Neural cell (in vitro differentiated cells): ENCODE measurements around the gene PODN. TPM values are rescaled to one million over a fixed set of nuclear protein-coding genes. Genes with fewer than 3 reads are reported as not detected.

Experiments used
- H2AFZ ChIP-seq: fragments of 200-600, 300-800 bp; sonication (generic), shearing (Covaris generic); 2 replicates; pipeline ENCODE4 v1.6.0; 2014; ENCODE audit warnings: low read depth, mild to moderate bottlenecking, antibody characterized with exemption, low read length, moderate library complexity
- H3F3A ChIP-seq: fragments of 200-600 bp; shearing (Covaris generic); 2 replicates; pipeline ENCODE4 v1.6.1; 2016; ENCODE audit warnings: mild to moderate bottlenecking, moderate library complexity, mixed read lengths, antibody characterized with exemption, low read length; ENCODE audit not compliant: insufficient read depth, poor library complexity, severe bottlenecking
- H3K27ac ChIP-seq: fragments of 200-600, 300-800 bp; sonication (generic), shearing (Covaris generic); 2 replicates; pipeline ENCODE4 v1.5.1; 2014; ENCODE audit warnings: mild to moderate bottlenecking, low read length, moderate library complexity
- H3K27me3 ChIP-seq: fragments of 300-800, 200-600 bp; sonication (generic), shearing (Covaris generic); 2 replicates; pipeline ENCODE4 v1.6.0; 2014; ENCODE audit warnings: mild to moderate bottlenecking, low read depth, low read length, moderate library complexity; ENCODE audit not compliant: insufficient read depth
- H3K36me3 ChIP-seq: fragments of 300-800, 200-600 bp; sonication (generic), shearing (Covaris generic); 2 replicates; pipeline ENCODE4 v1.5.1; 2014; ENCODE audit warnings: mild to moderate bottlenecking, antibody characterized with exemption, low read length, moderate library complexity; ENCODE audit not compliant: insufficient read depth
- H3K4me2 ChIP-seq: fragments of 300-800, 200-600 bp; sonication (generic), shearing (Covaris generic); 2 replicates; pipeline ENCODE4 v1.6.0; 2014; ENCODE audit warnings: mild to moderate bottlenecking, low read length
- H3K4me3 ChIP-seq: fragments of 300-800, 200-600 bp; sonication (generic), shearing (Covaris generic); 2 replicates; pipeline ENCODE4 v1.5.1; 2014; ENCODE audit warnings: mild to moderate bottlenecking, low read length, moderate library complexity
- H3K79me2 ChIP-seq: fragments of 200-600 bp; shearing (Covaris generic); replicated peaks from 2 replicates; pipeline ENCODE4 v1.6.0; 2014; ENCODE audit warnings: mild to moderate bottlenecking, low read length, moderate library complexity; ENCODE audit not compliant: insufficient read depth
- H3K9ac ChIP-seq: fragments of 300-800, 200-600 bp; sonication (generic), shearing (Covaris generic); 2 replicates; pipeline ENCODE4 v1.6.1; 2016; ENCODE audit warnings: mild to moderate bottlenecking, low read length, mixed read lengths
- H3K9me2 ChIP-seq: fragments of 200-600 bp; shearing (Covaris generic); 2 replicates; pipeline ENCODE4 v1.6.1; 2016; ENCODE audit warnings: mild to moderate bottlenecking, low read length, mixed read lengths; ENCODE audit not compliant: insufficient read depth
- H3K9me3 ChIP-seq: fragments of 200-600, 300-800 bp; sonication (generic), shearing (Covaris generic); 2 replicates; pipeline ENCODE4 v1.6.1; 2016; ENCODE audit warnings: mild to moderate bottlenecking, mixed run types, low read length, moderate library complexity, mixed read lengths
- H4K20me1 ChIP-seq: fragments of 200-600 bp; shearing (Covaris generic); 2 replicates; pipeline ENCODE4 v1.6.1; 2016; ENCODE audit warnings: mild to moderate bottlenecking, mixed run types; ENCODE audit not compliant: insufficient read depth
- EP300 ChIP-seq: fragments of 450-650 bp; conservative IDR thresholded peaks from 2 replicates; pipeline ENCODE4 v1.6.1; 2014; ENCODE audit warnings: antibody characterized with exemption, mild to moderate bottlenecking, moderate library complexity; ENCODE audit not compliant: poor library complexity, severe bottlenecking
- EZH2 ChIP-seq: fragments of 200-600, 300-800 bp; shearing (Covaris generic), sonication (generic); IDR thresholded peaks from 2 replicates; pipeline ENCODE4 v1.6.1; 2014; ENCODE audit warnings: antibody characterized with exemption, low read length, borderline replicate concordance, mild to moderate bottlenecking; ENCODE audit not compliant: insufficient read depth, poor library complexity, severe bottlenecking
- MXI1 ChIP-seq: fragments of 450-650 bp; conservative IDR thresholded peaks from 2 replicates; pipeline ENCODE4 v1.6.1; 2014; ENCODE audit warnings: antibody characterized with exemption, mild to moderate bottlenecking; ENCODE audit not compliant: poor library complexity, severe bottlenecking
- POLR2AphosphoS5 ChIP-seq: IDR thresholded peaks from 2 replicates; pipeline ENCODE4 v1.6.1; 2012
- RAD21 ChIP-seq: fragments of 450-650 bp; conservative IDR thresholded peaks from 2 replicates; pipeline ENCODE4 v1.6.1; 2014; ENCODE audit warnings: antibody characterized with exemption, mild to moderate bottlenecking, moderate library complexity
- SMC3 ChIP-seq: fragments of 450-650 bp; conservative IDR thresholded peaks from 2 replicates; pipeline ENCODE4 v1.6.1; 2014; ENCODE audit warnings: antibody characterized with exemption, mild to moderate bottlenecking, moderate library complexity; ENCODE audit not compliant: poor library complexity
- TAF1 ChIP-seq: IDR thresholded peaks from 2 replicates; pipeline ENCODE4 v1.6.1; 2012; ENCODE audit warnings: low read depth
- polyA plus RNA-seq: library from polyadenylated mRNA; depleted of rRNA; stranded (reverse); fragments of >200 nt; gene quantifications from 2 replicates; pipeline ENCODE4 v1.2.3, GENCODE V29; 2014
- TF ChIP-seq, protein P1 (sequence below): IDR thresholded peaks from 2 replicates; pipeline ENCODE4 v1.6.1; 2012; ENCODE audit warnings: borderline replicate concordance
- TF ChIP-seq, protein P2 (sequence below): fragments of 450-650 bp; IDR thresholded peaks from 2 replicates; pipeline ENCODE4 v1.5.1; 2014; ENCODE audit warnings: antibody characterized with exemption, mild to moderate bottlenecking, moderate library complexity; ENCODE audit not compliant: poor library complexity, severe bottlenecking

PODN gene
- polyA plus RNA-seq, 1 donor from 2014 or later: 0.07 TPM

GRCh38 chr1:53104289-53104913 lies 42.4 kb downstream of the PODN start:
- Histone ChIP-seq H3K36me3 (no peaks in the 10 kb centered on the region), H3K9me2 (no peaks in the 10 kb centered on the region), H2AFZ (no peak overlapping the region), H3K27ac (no peak overlapping the region), H3K27me3 (no peaks in the 10 kb centered on the region), H3K79me2 (no peaks in the 10 kb centered on the region), H3K9ac (no peak overlapping the region), H3K9me3 (no peaks in the 10 kb centered on the region), H3K4me2 (no peak overlapping the region), H3F3A (no peaks in the 10 kb centered on the region), H3K4me3 (no peak overlapping the region), H4K20me1 (no peaks in the 10 kb centered on the region)
- TF ChIP-seq POLR2AphosphoS5 (no peak), EP300 (no peak), MXI1 (no peak), RAD21 (no peak), TAF1 (no peak), SMC3 (no peak), EZH2 (no peak)
- TF ChIP-seq, protein P1, sequence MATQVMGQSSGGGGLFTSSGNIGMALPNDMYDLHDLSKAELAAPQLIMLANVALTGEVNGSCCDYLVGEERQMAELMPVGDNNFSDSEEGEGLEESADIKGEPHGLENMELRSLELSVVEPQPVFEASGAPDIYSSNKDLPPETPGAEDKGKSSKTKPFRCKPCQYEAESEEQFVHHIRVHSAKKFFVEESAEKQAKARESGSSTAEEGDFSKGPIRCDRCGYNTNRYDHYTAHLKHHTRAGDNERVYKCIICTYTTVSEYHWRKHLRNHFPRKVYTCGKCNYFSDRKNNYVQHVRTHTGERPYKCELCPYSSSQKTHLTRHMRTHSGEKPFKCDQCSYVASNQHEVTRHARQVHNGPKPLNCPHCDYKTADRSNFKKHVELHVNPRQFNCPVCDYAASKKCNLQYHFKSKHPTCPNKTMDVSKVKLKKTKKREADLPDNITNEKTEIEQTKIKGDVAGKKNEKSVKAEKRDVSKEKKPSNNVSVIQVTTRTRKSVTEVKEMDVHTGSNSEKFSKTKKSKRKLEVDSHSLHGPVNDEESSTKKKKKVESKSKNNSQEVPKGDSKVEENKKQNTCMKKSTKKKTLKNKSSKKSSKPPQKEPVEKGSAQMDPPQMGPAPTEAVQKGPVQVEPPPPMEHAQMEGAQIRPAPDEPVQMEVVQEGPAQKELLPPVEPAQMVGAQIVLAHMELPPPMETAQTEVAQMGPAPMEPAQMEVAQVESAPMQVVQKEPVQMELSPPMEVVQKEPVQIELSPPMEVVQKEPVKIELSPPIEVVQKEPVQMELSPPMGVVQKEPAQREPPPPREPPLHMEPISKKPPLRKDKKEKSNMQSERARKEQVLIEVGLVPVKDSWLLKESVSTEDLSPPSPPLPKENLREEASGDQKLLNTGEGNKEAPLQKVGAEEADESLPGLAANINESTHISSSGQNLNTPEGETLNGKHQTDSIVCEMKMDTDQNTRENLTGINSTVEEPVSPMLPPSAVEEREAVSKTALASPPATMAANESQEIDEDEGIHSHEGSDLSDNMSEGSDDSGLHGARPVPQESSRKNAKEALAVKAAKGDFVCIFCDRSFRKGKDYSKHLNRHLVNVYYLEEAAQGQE: no peak
- TF ChIP-seq, protein P2, sequence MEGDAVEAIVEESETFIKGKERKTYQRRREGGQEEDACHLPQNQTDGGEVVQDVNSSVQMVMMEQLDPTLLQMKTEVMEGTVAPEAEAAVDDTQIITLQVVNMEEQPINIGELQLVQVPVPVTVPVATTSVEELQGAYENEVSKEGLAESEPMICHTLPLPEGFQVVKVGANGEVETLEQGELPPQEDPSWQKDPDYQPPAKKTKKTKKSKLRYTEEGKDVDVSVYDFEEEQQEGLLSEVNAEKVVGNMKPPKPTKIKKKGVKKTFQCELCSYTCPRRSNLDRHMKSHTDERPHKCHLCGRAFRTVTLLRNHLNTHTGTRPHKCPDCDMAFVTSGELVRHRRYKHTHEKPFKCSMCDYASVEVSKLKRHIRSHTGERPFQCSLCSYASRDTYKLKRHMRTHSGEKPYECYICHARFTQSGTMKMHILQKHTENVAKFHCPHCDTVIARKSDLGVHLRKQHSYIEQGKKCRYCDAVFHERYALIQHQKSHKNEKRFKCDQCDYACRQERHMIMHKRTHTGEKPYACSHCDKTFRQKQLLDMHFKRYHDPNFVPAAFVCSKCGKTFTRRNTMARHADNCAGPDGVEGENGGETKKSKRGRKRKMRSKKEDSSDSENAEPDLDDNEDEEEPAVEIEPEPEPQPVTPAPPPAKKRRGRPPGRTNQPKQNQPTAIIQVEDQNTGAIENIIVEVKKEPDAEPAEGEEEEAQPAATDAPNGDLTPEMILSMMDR: no peak

- Histone ChIP-seq H4K20me1 (no peaks in the 10 kb centered on the region), H3K79me2 (no peaks in the 10 kb centered on the region), H3K4me3 (no peak overlapping the region), H3K9me2 (no peaks in the 10 kb centered on the region), H3K9me3 (no peaks in the 10 kb centered on the region), H3K27ac (no peak overlapping the region), H3F3A (no peaks in the 10 kb centered on the region), H3K36me3 (no peaks in the 10 kb centered on the region), H2AFZ (no peak overlapping the region), H3K27me3 (no peaks in the 10 kb centered on the region), H3K9ac (no peak overlapping the region), H3K4me2 (no peak overlapping the region)
- TF ChIP-seq EZH2: no peak
- TF ChIP-seq, protein P2: no peak
Observed at GRCh38 chr1:53107090-53107489, 45.1 kb downstream of the PODN start.
